Astrocyte (in vitro differentiated cells and primary cell): ENCODE data around the gene CCSER1. TPM values are rescaled to one million over a fixed set of nuclear protein-coding genes. Genes with fewer than 3 reads are reported as not detected.

Source experiments
- DNase-seq: peaks from one replicate; pipeline ENCODE4 v3.0.0-alpha.2; 2010; ENCODE audit warnings: low read depth
- FAIRE-seq: peaks from 2 replicates; lab custom pipeline; 2011; peaks lifted over from hg19 to GRCh38; lab: Jason Lieb, UNC
- H2AFZ ChIP-seq: 2 replicates; pipeline ENCODE4 v1.6.0; 2012; ENCODE audit warnings: low read depth, low read length, inconsistent platforms
- H3K27ac ChIP-seq: 2 replicates; pipeline ENCODE4 v1.5.1; 2011; ENCODE audit warnings: low read depth, low read length, inconsistent platforms
- H3K27me3 ChIP-seq: 2 replicates; pipeline ENCODE4 v1.6.0; 2011; ENCODE audit warnings: low read length, inconsistent platforms; ENCODE audit not compliant: insufficient read depth
- H3K36me3 ChIP-seq: 2 replicates; pipeline ENCODE4 v1.5.1; 2011; ENCODE audit warnings: low read length, inconsistent platforms; ENCODE audit not compliant: insufficient read depth
- H3K4me1 ChIP-seq: 2 replicates; pipeline ENCODE4 v1.5.1; 2011; ENCODE audit warnings: low read length, inconsistent platforms; ENCODE audit not compliant: insufficient read depth
- H3K4me2 ChIP-seq: 2 replicates; pipeline ENCODE4 v1.6.0; 2012; ENCODE audit warnings: low read length, inconsistent platforms
- H3K4me3 ChIP-seq: 2 replicates; pipeline ENCODE4 v1.5.1; 2011; ENCODE audit warnings: low read depth, mild to moderate bottlenecking, low read length, inconsistent platforms; ENCODE audit not compliant: insufficient read depth
- H3K79me2 ChIP-seq: 2 replicates; pipeline ENCODE4 v1.6.0; 2012; ENCODE audit warnings: mild to moderate bottlenecking, low read length, inconsistent platforms; ENCODE audit not compliant: insufficient read depth
- H3K9ac ChIP-seq: 2 replicates; pipeline ENCODE4 v1.6.0; 2012; ENCODE audit warnings: mild to moderate bottlenecking, low read length, inconsistent platforms
- H3K9me3 ChIP-seq: 2 replicates; pipeline ENCODE4 v1.5.1; 2012; ENCODE audit warnings: low read depth, mild to moderate bottlenecking, low read length, inconsistent platforms; ENCODE audit not compliant: insufficient read depth
- H4K20me1 ChIP-seq: 2 replicates; pipeline ENCODE4 v1.6.0; 2012; ENCODE audit warnings: low read length, inconsistent platforms; ENCODE audit not compliant: insufficient read depth
- H3K27ac Mint-ChIP-seq: one replicate; pipeline ENCODE4 v1.8.0; 2021; ENCODE audit warnings: mild to moderate bottlenecking, mixed read lengths; ENCODE audit not compliant: unreplicated experiment
- H3K27me3 Mint-ChIP-seq: one replicate; pipeline ENCODE4 v1.8.0; 2021; ENCODE audit warnings: low read depth, mixed read lengths; ENCODE audit not compliant: unreplicated experiment
- H3K36me3 Mint-ChIP-seq: one replicate; pipeline ENCODE4 v1.8.0; 2021; ENCODE audit warnings: low read depth, mixed read lengths; ENCODE audit not compliant: unreplicated experiment
- H3K4me1 Mint-ChIP-seq: one replicate; pipeline ENCODE4 v1.8.0; 2021; ENCODE audit warnings: low read depth, mixed read lengths; ENCODE audit not compliant: unreplicated experiment
- H3K4me3 Mint-ChIP-seq: one replicate; pipeline ENCODE4 v1.8.0; 2021; ENCODE audit warnings: mild to moderate bottlenecking, moderate library complexity, mixed read lengths; ENCODE audit not compliant: unreplicated experiment
- H3K9me3 Mint-ChIP-seq: one replicate; pipeline ENCODE4 v1.8.0; 2021; ENCODE audit warnings: mild to moderate bottlenecking, mixed read lengths; ENCODE audit not compliant: unreplicated experiment
- EZH2 ChIP-seq: IDR thresholded peaks from 2 replicates; pipeline ENCODE4 v1.6.1; 2012; ENCODE audit warnings: mild to moderate bottlenecking, low read length, inconsistent platforms; ENCODE audit not compliant: insufficient read depth
- total RNA-seq: library from RNA; stranded (reverse); gene quantifications from 2 replicates; pipeline ENCODE4 v1.2.1, GENCODE V29; 2021
- TF ChIP-seq, protein P1 (sequence below): IDR thresholded peaks from 2 replicates; pipeline ENCODE4 v1.5.1; 2011; ENCODE audit warnings: low read depth, mild to moderate bottlenecking, inconsistent platforms, low read length, moderate library complexity; ENCODE audit not compliant: insufficient read depth

Gene CCSER1
- total RNA-seq, 1 donor from 2014 or later, result 2.2 TPM

GRCh38 chr4:90081432-90082144 lies 45.6 kb upstream of the CCSER1 start:
- no peak for FAIRE-seq
- H3K4me3 Mint-ChIP-seq, result no peak overlapping the region

DNA sequence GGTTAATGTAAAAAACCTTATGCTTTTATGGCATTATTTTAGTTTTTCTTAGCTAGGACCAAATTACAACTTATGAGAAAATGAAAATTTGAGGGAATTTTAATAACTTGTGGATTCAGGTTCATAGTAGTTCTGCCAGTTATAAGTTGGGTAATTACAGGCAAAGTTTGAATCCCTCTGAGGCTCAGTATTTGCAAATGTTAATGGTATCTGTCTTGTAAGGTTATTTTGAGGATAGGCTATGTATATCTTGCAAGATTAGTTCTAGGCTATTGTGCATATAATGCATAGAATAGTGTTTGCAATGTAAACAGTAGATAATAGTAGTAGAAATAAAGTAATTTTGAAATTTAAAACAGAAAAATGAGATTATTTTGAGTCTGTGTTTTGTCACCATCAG lies 44.7 kb upstream of the CCSER1 start:
- DNase-seq (no peak), FAIRE-seq (no peak)
- TF ChIP-seq, protein P1, sequence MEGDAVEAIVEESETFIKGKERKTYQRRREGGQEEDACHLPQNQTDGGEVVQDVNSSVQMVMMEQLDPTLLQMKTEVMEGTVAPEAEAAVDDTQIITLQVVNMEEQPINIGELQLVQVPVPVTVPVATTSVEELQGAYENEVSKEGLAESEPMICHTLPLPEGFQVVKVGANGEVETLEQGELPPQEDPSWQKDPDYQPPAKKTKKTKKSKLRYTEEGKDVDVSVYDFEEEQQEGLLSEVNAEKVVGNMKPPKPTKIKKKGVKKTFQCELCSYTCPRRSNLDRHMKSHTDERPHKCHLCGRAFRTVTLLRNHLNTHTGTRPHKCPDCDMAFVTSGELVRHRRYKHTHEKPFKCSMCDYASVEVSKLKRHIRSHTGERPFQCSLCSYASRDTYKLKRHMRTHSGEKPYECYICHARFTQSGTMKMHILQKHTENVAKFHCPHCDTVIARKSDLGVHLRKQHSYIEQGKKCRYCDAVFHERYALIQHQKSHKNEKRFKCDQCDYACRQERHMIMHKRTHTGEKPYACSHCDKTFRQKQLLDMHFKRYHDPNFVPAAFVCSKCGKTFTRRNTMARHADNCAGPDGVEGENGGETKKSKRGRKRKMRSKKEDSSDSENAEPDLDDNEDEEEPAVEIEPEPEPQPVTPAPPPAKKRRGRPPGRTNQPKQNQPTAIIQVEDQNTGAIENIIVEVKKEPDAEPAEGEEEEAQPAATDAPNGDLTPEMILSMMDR, result no peak
- no peak for TF ChIP-seq EZH2
- Histone ChIP-seq H3K79me2 (no peaks in the 10 kb centered on the region), H3K4me2 (no peak overlapping the region), H4K20me1 (no peaks in the 10 kb centered on the region), H3K9ac (no peak overlapping the region), H3K4me1 (no peaks in the 10 kb centered on the region), H3K36me3 (no peaks in the 10 kb centered on the region), H3K9me3 (no peaks in the 10 kb centered on the region), H3K4me3 (no peak overlapping the region), H3K27me3 (no peaks in the 10 kb centered on the region), H3K27ac (no peak overlapping the region), H2AFZ (no peak overlapping the region)
- H3K9me3 Mint-ChIP-seq, result no peaks in the 10 kb centered on the region
- H3K27me3 Mint-ChIP-seq, result no peaks in the 10 kb centered on the region
- H3K4me1 Mint-ChIP-seq, result no peaks in the 10 kb centered on the region
- no peaks in the 10 kb centered on the region for H3K36me3 Mint-ChIP-seq
- no peak overlapping the region for H3K27ac Mint-ChIP-seq
- no peak overlapping the region for H3K4me3 Mint-ChIP-seq

More at GRCh38 chr4:90081432-90082144, 45.6 kb upstream of the CCSER1 start:
- Histone ChIP-seq H3K9ac (no peak overlapping the region), H3K79me2 (no peaks in the 10 kb centered on the region), H3K27ac (no peak overlapping the region), H3K4me1 (no peaks in the 10 kb centered on the region), H3K27me3 (no peaks in the 10 kb centered on the region), H3K9me3 (no peaks in the 10 kb centered on the region), H4K20me1 (no peaks in the 10 kb centered on the region), H2AFZ (no peak overlapping the region), H3K4me3 (no peak overlapping the region), H3K36me3 (no peaks in the 10 kb centered on the region), H3K4me2 (no peak overlapping the region)
- no peak for DNase-seq
- Mint-ChIP-seq H3K27me3 (no peaks in the 10 kb centered on the region), H3K9me3 (no peaks in the 10 kb centered on the region), H3K4me1 (no peaks in the 10 kb centered on the region), H3K36me3 (no peaks in the 10 kb centered on the region), H3K27ac (no peak overlapping the region)
- TF ChIP-seq, protein P1, result no peak
- no peak for TF ChIP-seq EZH2

GRCh38 chr4:90084277-90084966 lies 42.8 kb upstream of the CCSER1 start:
- Mint-ChIP-seq H3K4me1 (no peaks in the 10 kb centered on the region), H3K27me3 (no peaks in the 10 kb centered on the region), H3K36me3 (no peaks in the 10 kb centered on the region), H3K4me3 (no peak overlapping the region), H3K9me3 (no peaks in the 10 kb centered on the region), H3K27ac (no peak overlapping the region)
- Histone ChIP-seq H3K79me2 (no peaks in the 10 kb centered on the region), H3K4me2 (no peak overlapping the region), H3K9ac (no peak overlapping the region), H3K4me1 (no peaks in the 10 kb centered on the region), H2AFZ (no peak overlapping the region), H3K9me3 (no peaks in the 10 kb centered on the region), H4K20me1 (no peaks in the 10 kb centered on the region), H3K27me3 (no peaks in the 10 kb centered on the region), H3K4me3 (no peak overlapping the region), H3K27ac (no peak overlapping the region), H3K36me3 (no peaks in the 10 kb centered on the region)
- FAIRE-seq (no peak), DNase-seq (no peak)
- no peak for TF ChIP-seq EZH2
- TF ChIP-seq, protein P1, result no peak
